Activated CD4-positive, alpha-beta T cell treated with anti-CD3 and anti-CD28 coated beads for 36 hours (primary cell): ENCODE data around the gene SPTBN4. TPM values are rescaled to one million over a fixed set of nuclear protein-coding genes. Genes with fewer than 3 reads are reported as not detected.
"Not testable (repeated sequence)": the region's sequence is repeated elsewhere in the genome, so short reads cannot be mapped to it uniquely, and the experiment has no call there.

Experiments
- ATAC-seq: fragments of 200-7000 bp; cut with Tn5 transposase; one replicate; pipeline ENCODE4 v1.10.0; 2021; ENCODE audit warnings: mild to moderate bottlenecking, moderate library complexity
- CTCF ChIA-PET: fragments of 350-600 bp; sonication (Branson Sonifier 250); formaldehyde crosslinking; loops from one replicate; lab custom pipeline; 2021; ENCODE audit warnings: antibody characterized with exemption; lab: Charles Lee
- POLR2A ChIA-PET: fragments of 350-600 bp; sonication (Branson Sonifier 250); formaldehyde crosslinking; loops from one replicate; lab custom pipeline; 2021; ENCODE audit warnings: antibody characterized with exemption, inconsistent platforms; lab: Charles Lee
- DNase-seq: peaks from one replicate; pipeline ENCODE4 v3.0.0-alpha.2; 2020
- H3K27ac Mint-ChIP-seq: one replicate; pipeline ENCODE4 v1.8.0; 2021; ENCODE audit warnings: mixed read lengths
- H3K27me3 Mint-ChIP-seq: one replicate; pipeline ENCODE4 v1.8.0; 2021; ENCODE audit warnings: mixed read lengths
- H3K36me3 Mint-ChIP-seq: one replicate; pipeline ENCODE4 v1.8.0; 2021; ENCODE audit warnings: low read depth, mixed read lengths
- H3K4me1 Mint-ChIP-seq: one replicate; pipeline ENCODE4 v1.8.0; 2021; ENCODE audit warnings: mixed read lengths
- H3K4me3 Mint-ChIP-seq: one replicate; pipeline ENCODE4 v1.8.0; 2021; ENCODE audit warnings: mild to moderate bottlenecking, moderate library complexity, mixed read lengths
- H3K9me3 Mint-ChIP-seq: one replicate; pipeline ENCODE4 v1.8.0; 2021; ENCODE audit warnings: low read depth, mixed read lengths
- intact Hi-C, 2 experiments: fragments of 100-400 bp; cut with DNase I in 1 of 2; cut with micrococcal nuclease in 1 of 2; formaldehyde crosslinking; loops; one replicate each; pipeline versions ENCODE4 v1.14.2 to v1.15.1; 2022 to 2024; cut with DNase I, micrococcal nuclease
- total RNA-seq, 2 experiments: library from RNA; stranded (reverse); gene quantifications; one replicate each; pipeline ENCODE4 v1.2.3, GENCODE V29; 2021

SPTBN4 gene
- total RNA-seq, 2 experiments from 2014 or later: 2.4 to 2.5 TPM

- Mint-ChIP-seq H3K4me1 (no peaks in the 10 kb centered on the region), H3K27me3 (no peaks in the 10 kb centered on the region), H3K27ac (no peak overlapping the region), H3K36me3 (no peaks in the 10 kb centered on the region), H3K9me3 (no peaks in the 10 kb centered on the region), H3K4me3 (no peak overlapping the region)
- intact Hi-C loops: no loop called here
- no peak for ATAC-seq
- ChIA-PET POLR2A (interaction anchor here (0.6 to 0.7 kb wide), 2 partner anchors 302 to 1015 kb away, joined by 3 to 4 read pairs; partner anchors contain the start of gene RPS16), CTCF (interaction anchor here (0.6 to 1.2 kb wide), 3 partner anchors 15 to 30 kb away, joined by 4 to 5 read pairs (median 4); no protein-coding TSS in a partner anchor)
- no peak for DNase-seq
Observed at GRCh38 chr19:40450664-40451063, 16.1 kb upstream of the SPTBN4 start.

- no peak for DNase-seq
- POLR2A ChIA-PET: no interaction called here
- CTCF ChIA-PET: interaction anchor here (1.2 kb wide), 1 partner anchor 31 kb away, joined by 5 read pairs; no protein-coding TSS in a partner anchor
- Mint-ChIP-seq H3K36me3 (no peaks in the 10 kb centered on the region), H3K9me3 (no peaks in the 10 kb centered on the region), H3K4me3 (no peak overlapping the region), H3K27ac (no peak overlapping the region), H3K27me3 (no peaks in the 10 kb centered on the region), H3K4me1 (no peaks in the 10 kb centered on the region)
- no peak for ATAC-seq
- intact Hi-C loops: no loop called here
Observed at GRCh38 chr19:40452016-40452415, 14.8 kb upstream of the SPTBN4 start.

GRCh38 chr19:40453151-40453735 is 13.6 kb upstream of the SPTBN4 start:
- CTCF ChIA-PET: interaction anchor here (0.5 to 1.2 kb wide), 4 partner anchors 10 to 893 kb away, joined by 3 to 6 read pairs (median 3); no protein-coding TSS in a partner anchor
- intact Hi-C loops: no loop called here
- H3K9me3 Mint-ChIP-seq: no peaks in the 10 kb centered on the region
- H3K27me3 Mint-ChIP-seq: no peaks in the 10 kb centered on the region
- H3K4me3 Mint-ChIP-seq: no peak overlapping the region
- no peaks in the 10 kb centered on the region for H3K36me3 Mint-ChIP-seq
- DNase-seq (no peak), ATAC-seq (no peak)
- no peaks in the 10 kb centered on the region for H3K4me1 Mint-ChIP-seq
- H3K27ac Mint-ChIP-seq: no peak overlapping the region
- POLR2A ChIA-PET: interaction anchor here (0.7 kb wide), 1 partner anchor 302 kb away, joined by 4 read pairs; no protein-coding TSS in a partner anchor

GRCh38 chr19:40453943-40454342 is 12.9 kb upstream of the SPTBN4 start:
- H3K36me3 Mint-ChIP-seq, H3K27ac Mint-ChIP-seq, H3K27me3 Mint-ChIP-seq, POLR2A ChIA-PET, DNase-seq, ATAC-seq, H3K4me1 Mint-ChIP-seq, H3K9me3 Mint-ChIP-seq, H3K4me3 Mint-ChIP-seq, intact Hi-C loops: not testable (repeated sequence)
- CTCF ChIA-PET: interaction anchor here (0.6 to 1.2 kb wide), 3 partner anchors 10 to 475 kb away, joined by 3 to 6 read pairs (median 3); no protein-coding TSS in a partner anchor

GRCh38 chr19:40457048-40457447 is 9.8 kb upstream of the SPTBN4 start:
- intact Hi-C loops: no loop called here
- Mint-ChIP-seq H3K9me3 (no peaks in the 10 kb centered on the region), H3K4me1 (no peaks in the 10 kb centered on the region), H3K36me3 (no peaks in the 10 kb centered on the region), H3K4me3 (no peak overlapping the region), H3K27ac (no peak overlapping the region), H3K27me3 (no peaks in the 10 kb centered on the region)
- ChIA-PET CTCF (interaction anchor here (0.7 to 1.1 kb wide), 2 partner anchors 34 to 152 kb away, joined by 3 read pairs; no protein-coding TSS in a partner anchor), POLR2A (no interaction called here)
- ATAC-seq (no peak), DNase-seq (no peak)

GRCh38 chr19:40457953-40458596 is 8.7 kb upstream of the SPTBN4 start:
- Mint-ChIP-seq H3K27me3 (no peaks in the 10 kb centered on the region), H3K4me3 (no peak overlapping the region), H3K4me1 (peaks cover 2% of the 10 kb centered on the region), H3K36me3 (no peaks in the 10 kb centered on the region), H3K27ac (no peak overlapping the region), H3K9me3 (no peaks in the 10 kb centered on the region)
- DNase-seq (no peak), ATAC-seq (no peak)
- CTCF ChIA-PET: interaction anchor here (1.1 kb wide), 1 partner anchor 153 kb away, joined by 3 read pairs; no protein-coding TSS in a partner anchor
- intact Hi-C loops: no loop called here
- POLR2A ChIA-PET: no interaction called here

GRCh38 chr19:40458597-40458974 is 8.2 kb upstream of the SPTBN4 start:
- H3K27me3 Mint-ChIP-seq: no peaks in the 10 kb centered on the region
- ATAC-seq (no peak), DNase-seq (no peak)
- CTCF ChIA-PET: interaction anchor here (1.7 kb wide), 1 partner anchor 38 kb away, joined by 4 read pairs; no protein-coding TSS in a partner anchor
- no peak overlapping the region for H3K27ac Mint-ChIP-seq
- no peak overlapping the region for H3K4me3 Mint-ChIP-seq
- peaks cover 5% of the 10 kb centered on the region for H3K4me1 Mint-ChIP-seq
- no peaks in the 10 kb centered on the region for H3K9me3 Mint-ChIP-seq
- no peaks in the 10 kb centered on the region for H3K36me3 Mint-ChIP-seq
- intact Hi-C loops: no loop called here
- POLR2A ChIA-PET: no interaction called here

- Mint-ChIP-seq H3K4me3 (no peak overlapping the region), H3K27me3 (no peaks in the 10 kb centered on the region), H3K36me3 (no peaks in the 10 kb centered on the region), H3K9me3 (no peaks in the 10 kb centered on the region), H3K4me1 (peaks cover 16% of the 10 kb centered on the region), H3K27ac (no peak overlapping the region)
- intact Hi-C loops: loop anchor here in 1 of 2 experiments (10.0 kb wide), 1 partner anchor 255 kb away; the partner anchor contains the start of genes COQ8B and ITPKC
- ChIA-PET CTCF (interaction anchor here (0.6 to 1.7 kb wide), 2 partner anchors 39 to 988 kb away, joined by 3 to 4 read pairs; no protein-coding TSS in a partner anchor), POLR2A (no interaction called here)
- ATAC-seq (no peak), DNase-seq (no peak)
Observed at GRCh38 chr19:40460185-40460584, 6.6 kb upstream of the SPTBN4 start.

GRCh38 chr19:40461669-40462221 is 5.1 kb upstream of the SPTBN4 start:
- DNase-seq (no peak), ATAC-seq (no peak)
- H3K27me3 Mint-ChIP-seq: peaks cover 6% of the 10 kb centered on the region
- peaks cover 4% of the 10 kb centered on the region for H3K36me3 Mint-ChIP-seq
- no peak overlapping the region for H3K27ac Mint-ChIP-seq
- H3K4me3 Mint-ChIP-seq: no peak overlapping the region
- H3K4me1 Mint-ChIP-seq: peaks cover 27% of the 10 kb centered on the region
- ChIA-PET CTCF (no interaction called here), POLR2A (no interaction called here)
- intact Hi-C loops: loop anchor here in 1 of 2 experiments (10.0 kb wide), 1 partner anchor 253 kb away; the partner anchor contains the start of genes COQ8B and ITPKC
- H3K9me3 Mint-ChIP-seq: no peaks in the 10 kb centered on the region

GRCh38 chr19:40463587-40464037 is 3.2 kb upstream of the SPTBN4 start:
- not testable (repeated sequence) for H3K9me3 Mint-ChIP-seq, H3K36me3 Mint-ChIP-seq, H3K4me3 Mint-ChIP-seq, ATAC-seq, H3K27ac Mint-ChIP-seq
- H3K27me3 Mint-ChIP-seq: peaks cover 11% of the 10 kb centered on the region
- POLR2A ChIA-PET: interaction anchor here (0.9 kb wide), 1 partner anchor 21 kb away, joined by 3 read pairs; no protein-coding TSS in a partner anchor
- H3K4me1 Mint-ChIP-seq: peaks cover 30% of the 10 kb centered on the region
- DNase-seq: peak; percentile 32
- CTCF ChIA-PET: interaction anchor here (0.7 to 3.2 kb wide), 21 partner anchors 10 to 844 kb away, joined by 3 to 21 read pairs (median 5); partner anchors contain the start of genes AKT2, SERTAD1 and SERTAD3
- intact Hi-C loops: loop anchor here in 1 of 2 experiments (2.0 to 10.0 kb wide), 2 partner anchors 141 to 251 kb away; partner anchors contain the start of genes COQ8B and ITPKC
